HG02938 (cell line): ENCODE results near the gene TESMIN.

Source experiments
- ATAC-seq: cut with Tn5 transposase; IDR thresholded peaks from one replicate; pipeline ENCODE4 v1.9.1; 2021; ENCODE audit warnings: mild to moderate bottlenecking, moderate library complexity; ENCODE audit not compliant: unreplicated experiment

Gene TESMIN

DNA sequence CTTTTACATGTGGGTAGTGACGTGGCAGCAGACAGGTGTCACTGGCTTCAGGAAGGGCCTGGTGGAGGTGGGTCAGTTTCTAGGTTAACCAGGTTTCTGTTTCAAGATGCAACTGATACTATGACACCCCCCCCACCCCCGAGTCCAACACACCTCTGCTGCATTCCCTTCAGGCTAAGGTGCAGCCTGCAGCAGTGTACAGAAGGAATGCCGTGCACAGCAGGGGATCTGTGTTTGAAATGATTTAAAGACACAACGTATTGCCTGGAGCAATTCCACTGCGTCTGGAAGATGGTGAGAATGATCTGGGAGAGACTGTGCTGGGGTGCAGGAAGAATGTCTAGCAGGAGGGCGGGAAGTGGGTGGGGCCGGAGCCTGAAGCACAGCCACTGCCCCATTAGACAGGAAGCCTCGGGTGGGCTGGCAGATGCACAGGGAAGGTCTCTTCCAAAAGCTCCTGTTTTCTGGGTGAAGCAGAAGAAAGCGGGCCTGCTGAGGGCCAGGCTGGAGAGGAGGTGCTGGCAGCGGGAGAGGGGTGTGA, 11.9 kb upstream of the TESMIN start:
- ATAC-seq, result no peak

DNA sequence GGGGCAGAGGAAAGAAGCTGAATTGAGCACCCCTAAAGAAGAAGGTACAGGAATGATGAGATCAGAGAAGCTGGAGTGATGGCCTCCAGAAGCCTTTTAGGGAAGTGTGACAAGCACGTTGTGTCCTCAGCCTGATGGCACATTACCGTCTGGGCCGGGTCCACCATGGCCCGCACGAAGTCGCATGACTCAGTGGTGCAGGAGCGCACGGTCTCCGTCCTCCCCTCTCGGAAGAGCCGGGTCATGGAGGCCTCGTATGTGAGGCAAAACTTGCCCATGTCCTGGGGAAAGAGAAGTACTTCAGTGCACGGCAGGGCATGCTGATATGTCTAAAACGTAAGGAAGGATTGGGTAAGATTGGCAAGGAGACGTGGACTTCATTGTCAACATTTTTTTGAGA, 11.2 kb upstream of the TESMIN start:
- ATAC-seq, result no peak

DNA sequence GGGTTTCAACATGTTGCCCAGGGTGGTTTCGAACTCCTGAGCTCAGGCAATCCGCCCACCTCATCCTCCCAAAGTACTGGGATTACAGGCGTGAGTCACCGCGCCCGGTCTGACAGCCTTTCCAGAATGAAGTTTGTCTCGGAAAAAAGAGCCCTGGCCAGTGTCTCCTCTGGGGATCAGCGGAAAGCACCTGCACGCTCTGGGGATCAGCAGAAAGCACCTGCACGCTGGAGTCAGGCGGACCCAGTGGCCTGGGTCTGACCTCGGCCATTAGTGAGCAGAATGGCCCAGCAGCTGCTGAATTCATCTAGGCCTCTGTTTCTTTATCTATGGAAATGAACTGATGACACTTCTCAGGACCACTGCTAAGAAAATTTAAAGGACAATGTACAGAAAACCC, 10.5 kb upstream of the TESMIN start:
- ATAC-seq, result no peak

DNA sequence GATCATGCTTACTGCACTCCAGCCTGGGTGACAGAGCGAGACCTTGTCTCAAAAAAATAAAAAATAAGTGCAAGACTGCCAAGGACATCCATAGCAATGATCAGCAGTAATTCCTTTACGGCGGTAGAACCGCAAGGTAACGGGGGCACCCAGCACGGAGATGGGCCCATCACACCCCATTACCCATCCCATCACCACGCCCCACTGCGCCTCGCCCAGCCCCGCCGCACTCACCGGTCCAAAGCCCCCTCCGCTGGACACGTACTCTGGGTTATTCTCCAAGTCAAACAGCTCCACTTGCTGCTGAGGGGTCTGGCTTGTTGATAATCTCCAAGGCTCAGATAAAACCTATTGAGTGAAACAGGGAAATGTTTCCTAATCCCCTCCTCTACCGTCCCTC, 8.7 kb upstream of the TESMIN start:
- no peak for ATAC-seq

DNA sequence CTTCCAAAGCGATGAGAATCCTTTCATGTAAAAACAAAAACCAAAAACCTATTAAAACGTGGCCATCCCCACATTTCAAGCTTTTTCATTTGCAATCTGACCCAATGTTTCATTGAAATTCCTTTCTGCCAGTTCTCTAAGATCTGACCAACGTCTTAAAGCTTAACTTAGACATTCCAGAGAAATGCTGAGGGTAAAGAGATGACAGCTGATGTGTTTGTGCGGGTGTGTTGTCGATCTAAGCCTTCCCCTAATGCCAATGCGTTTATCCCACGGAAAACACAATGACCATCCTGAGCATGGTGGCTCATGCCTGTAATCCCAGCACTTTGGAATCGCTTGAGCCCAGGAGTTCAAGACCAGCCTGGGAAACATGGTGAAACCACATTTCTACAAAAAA, 6.4 kb upstream of the TESMIN start:
- no peak for ATAC-seq

DNA sequence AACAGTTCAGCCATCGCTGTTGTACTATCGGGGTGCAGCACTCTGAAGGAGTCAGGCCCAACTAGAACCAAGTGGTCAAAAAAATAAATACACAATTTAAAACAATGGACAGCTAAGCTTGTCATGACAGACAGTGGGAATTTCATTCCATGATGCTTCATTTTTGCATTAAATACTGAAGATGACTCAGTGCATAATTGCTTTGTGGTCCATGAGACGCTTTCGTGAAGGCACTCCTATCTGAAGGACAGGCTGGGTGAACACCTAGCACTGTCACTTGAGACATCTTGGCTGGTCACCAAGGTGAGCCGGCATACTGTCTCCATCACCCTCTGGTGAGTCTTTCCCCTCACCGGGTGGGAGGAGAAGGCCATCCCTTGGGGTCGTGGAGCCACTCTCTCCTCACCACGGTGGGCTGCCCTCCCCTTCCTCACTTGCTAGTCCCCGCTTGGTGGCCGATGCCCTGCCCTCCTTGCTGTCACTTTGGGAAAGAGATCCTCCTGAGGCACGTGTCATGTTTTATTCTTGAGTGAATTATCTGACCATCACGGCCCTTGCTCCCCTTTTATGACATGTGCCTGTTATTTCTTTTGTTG, 4.9 kb upstream of the TESMIN start:
- ATAC-seq, result no peak

DNA sequence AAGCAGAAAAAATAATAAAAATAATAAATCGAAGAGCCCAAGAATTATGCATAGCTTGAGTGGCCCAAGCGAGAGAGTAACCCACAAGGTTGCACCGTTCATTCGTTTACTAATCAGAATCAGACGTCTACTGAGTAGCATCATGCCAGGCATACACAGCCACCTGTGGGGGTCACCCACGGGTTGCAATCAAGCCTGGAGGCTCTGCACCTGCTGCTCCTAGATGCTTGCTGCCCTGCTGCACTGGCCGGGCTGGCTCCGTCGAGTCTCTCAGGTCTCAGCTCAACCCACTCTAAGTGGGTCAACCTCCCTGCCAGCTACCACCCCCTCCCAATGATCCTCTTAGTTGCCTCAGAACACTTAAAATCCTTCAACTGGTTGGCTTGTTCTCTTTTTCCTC, 2.0 kb upstream of the TESMIN start:
- ATAC-seq, result no peak

DNA sequence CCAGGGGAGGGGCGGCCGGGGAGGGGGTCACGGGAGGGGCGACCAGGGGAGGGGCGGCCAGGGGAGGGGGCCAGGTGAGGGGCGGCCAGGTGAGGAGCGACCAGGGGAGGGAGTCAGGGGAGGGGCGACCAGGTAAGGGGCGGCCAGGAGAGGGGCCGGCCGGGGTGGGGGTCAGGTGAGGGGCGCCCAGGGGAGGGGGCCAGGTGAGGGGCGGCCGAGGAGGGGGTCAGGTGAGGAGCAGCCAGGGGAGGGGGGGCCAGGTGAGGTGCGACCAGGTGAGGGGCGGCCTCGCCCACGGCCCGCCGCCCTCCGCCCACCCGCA, 355 bp downstream of the TESMIN start:
- no peak for ATAC-seq

DNA sequence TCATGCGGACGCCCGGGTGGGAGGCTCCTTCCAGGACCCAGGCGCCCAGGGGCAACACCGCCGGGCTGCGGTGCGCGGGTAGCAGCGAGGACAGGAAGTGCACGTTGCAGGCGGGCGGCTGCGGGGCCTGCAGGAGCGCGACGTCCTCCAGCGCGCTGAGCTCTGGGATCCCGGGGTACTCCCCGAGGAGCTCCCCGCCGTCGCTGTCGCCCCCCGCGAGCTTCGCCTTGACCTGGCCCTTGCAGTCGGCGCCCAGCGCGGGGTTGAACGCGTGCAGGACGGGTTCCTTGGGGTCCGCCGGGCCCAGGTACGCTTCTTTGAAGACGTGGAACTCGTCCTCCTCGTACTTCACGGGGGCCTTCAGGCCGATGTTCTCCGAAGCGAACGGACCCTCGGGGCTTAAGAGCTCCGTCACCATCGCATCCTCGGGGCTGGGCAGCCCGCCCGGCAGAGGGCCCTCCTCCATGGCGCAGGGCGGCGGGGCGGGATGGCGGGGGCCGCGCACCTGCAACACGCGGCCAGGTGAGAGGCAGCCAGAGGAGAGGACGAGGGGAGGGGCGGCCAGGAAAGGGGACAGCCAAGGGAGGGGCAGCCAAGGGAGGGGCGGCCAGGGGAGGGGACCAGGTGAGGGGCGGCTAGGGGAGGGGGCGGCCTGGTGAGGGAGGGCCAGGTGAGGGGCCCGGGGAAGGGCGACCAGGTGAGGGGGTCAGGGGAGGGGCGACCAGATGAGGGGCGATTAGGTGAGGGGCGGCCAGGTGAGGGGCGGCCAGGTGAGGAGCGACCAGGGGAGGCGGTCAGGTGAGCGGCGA, 921 bp downstream of the TESMIN start:
- no peak for ATAC-seq

DNA sequence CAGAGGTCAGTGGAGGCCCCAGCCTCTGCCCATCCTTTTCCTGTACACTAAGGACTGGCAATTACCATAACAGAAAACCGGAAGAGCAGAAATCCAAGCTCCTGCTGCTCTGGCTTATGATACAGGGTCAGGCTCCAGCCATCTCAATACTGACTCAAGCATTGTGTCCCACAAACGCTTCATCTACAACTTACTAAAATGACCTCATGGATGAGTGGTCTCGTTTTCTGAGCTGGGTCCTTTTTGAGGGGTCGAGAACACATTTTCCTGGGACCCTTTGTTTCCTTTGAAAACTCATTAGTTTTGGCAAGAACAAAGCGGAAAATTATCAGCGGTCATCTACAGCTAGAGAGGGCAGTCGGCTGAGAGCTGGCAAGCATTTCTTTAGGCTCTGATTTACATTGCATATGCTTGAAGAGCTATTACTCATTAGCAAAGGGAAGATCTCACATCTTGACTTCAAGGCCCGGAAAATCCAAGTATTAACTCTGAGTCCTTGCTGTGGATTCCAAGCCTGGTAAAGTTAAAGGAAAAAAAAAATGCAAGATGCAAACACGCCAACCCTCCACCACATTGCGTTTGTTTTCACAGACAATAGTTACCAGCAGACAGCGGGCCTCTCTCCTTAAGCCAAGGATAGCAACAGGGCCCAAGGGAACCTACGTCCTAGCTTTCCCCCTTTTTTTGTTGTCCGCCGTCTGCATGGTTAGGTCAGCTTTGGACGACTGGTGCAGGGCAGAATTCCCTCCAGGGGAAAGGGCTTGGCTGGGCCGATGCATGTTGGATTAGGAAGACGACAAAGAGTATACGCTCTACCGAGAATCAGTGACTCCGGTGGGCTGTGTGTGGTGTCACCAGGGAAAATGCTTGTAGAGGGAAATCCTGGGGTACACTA, 1.8 kb downstream of the TESMIN start:
- no peak for ATAC-seq

DNA sequence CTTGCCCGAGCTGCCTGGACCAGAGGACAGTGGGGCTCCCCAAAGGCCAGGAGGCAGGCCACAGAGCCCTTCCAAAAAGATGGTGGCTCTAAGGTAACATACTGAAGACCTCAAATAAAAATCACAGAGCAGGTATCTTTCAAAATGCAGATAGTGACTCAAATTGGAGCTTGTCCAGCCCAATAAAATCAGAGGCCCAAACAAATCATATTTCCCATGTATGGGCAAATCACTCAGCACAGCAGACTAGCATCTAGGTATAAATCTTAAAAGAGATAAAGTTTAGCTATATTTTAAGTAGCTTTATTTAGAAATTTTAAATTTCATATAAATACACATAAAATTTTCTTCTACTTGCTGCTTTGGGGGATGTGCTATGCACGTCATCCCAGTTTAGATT, 3.3 kb downstream of the TESMIN start:
- ATAC-seq, result no peak

DNA sequence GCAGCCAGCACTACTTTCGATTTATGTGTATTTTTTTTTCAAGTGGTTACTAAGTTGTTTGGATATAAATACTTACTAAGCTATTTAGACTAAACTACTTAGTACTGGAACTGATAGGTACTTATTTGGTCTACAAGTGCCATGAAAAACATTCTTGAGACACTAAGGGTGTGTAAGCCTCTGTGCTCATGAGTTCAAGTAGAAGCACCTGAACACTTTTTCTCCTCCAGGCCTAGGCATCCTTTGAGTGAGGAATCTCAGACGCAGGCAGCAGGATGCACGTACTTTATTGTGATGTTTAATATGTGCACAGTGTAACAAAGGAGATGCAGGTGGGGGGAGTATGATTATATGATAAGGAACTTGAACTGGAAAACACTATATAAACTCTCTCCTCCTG, 7.8 kb downstream of the TESMIN start:
- no peak for ATAC-seq

DNA sequence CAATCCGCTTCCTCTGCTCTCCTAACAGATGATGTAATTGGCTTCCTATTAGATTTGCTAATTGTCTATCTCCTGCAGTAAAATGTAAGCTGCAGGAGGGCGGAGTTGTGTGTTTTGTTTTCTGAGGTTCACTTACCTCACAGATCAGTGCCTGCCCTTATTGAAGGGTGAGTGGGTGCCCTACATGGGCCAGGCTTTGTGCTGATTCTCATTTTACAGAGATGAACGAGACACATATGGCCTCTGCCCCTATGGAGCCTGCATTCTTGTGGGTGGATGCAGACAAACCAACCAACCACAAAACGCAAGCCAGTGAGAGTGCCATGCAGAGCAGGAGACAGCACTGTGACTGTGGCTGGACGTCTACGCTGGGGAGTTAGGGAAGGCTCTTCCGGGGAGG, 9.9 kb downstream of the TESMIN start:
- no peak for ATAC-seq

DNA sequence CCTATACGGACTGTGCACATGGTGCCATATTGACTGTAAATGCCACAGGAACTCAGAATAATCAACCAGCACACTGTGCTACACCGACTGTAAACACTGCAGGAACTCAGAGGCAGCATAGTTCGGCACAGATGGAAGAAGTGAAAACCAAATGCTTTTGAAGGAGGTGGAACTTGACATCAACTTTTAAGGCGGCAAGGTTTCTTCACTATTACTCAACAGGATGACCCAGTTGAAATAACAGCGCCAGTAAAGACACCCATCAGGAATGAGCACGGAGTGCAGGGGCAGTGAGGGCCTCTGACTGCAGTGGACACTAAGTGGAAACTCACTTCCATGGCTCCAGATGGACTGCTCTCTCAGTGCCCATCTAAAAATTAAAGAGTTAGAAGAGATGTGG, 15.7 kb downstream of the TESMIN start:
- ATAC-seq, result no peak

DNA sequence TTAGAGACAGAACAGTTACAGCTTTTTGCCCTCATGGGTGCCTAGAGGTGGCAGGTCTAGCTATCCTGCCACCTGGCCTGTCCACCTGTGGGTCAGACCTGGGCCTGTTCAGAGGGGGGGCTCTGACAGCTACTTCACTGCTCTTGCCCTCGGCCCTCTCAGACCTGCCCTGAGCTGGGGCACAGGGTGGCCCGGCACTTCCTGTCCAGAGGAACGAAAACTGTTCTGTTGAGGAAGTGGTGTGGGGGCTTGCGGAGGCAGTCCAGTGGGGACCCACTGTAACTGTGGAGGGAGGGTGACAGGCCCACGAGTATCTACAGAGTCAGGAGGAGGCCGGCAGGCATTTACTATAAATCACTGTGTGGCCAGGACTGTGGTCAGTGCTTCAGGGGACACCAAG, 16.2 kb downstream of the TESMIN start:
- ATAC-seq, result no peak

DNA sequence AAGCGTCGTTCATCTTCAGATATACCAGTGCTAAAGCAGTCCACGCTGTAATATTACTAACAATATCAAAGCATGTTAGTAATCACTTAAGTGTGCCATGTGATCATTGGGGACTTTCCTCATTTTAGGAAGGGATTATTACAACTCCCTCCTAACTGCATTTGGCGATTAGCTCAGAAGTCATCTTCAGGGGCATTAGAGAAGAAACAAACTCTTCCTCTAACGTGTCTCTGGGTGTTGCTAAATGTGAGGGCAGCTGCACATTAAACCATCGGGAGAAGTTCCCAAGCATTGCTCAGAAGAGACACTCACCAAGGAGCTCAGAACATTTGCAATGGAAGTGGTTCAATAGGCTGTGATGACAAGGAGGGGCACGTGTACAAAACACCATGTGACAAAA, 17.2 kb downstream of the TESMIN start:
- no peak for ATAC-seq

DNA sequence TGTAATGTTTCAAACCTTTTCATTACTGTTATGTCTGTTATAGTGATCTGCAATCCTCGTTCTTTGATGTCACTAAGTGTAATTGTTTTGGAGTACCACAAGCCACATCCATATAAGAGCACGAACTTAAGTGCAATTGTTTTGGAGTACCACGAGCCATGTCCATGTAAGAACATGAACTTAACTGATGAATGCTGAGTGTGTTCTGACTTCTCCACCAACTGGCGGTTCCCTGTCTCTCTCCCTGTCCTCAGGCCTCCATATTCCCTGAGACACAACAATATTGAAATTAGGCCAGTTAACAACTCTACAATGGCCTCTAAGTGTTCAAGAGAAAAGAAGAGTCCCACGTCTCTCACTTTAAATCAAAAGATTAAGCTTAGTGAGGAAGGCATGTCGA, 23.5 kb downstream of the TESMIN start:
- no peak for ATAC-seq

DNA sequence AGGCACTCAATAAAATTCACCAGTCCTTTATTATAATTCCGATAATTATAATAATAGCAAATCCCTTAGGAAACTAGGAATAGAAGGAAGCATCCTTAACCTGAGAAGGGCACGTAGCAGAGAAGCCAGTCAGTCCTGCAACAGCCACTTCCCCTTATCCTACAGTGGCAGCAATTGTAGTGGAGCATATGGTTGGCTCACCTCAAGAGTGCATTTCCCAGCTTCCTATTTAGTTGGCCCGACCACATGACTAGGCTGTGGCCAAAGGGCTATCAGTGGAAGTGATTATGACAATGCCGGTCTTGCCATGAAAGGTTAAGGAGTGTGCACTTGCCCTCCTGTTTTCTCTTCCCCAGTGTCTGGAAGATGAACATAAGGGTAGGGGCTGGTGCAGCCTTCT, 27.0 kb downstream of the TESMIN start:
- no peak for ATAC-seq

DNA sequence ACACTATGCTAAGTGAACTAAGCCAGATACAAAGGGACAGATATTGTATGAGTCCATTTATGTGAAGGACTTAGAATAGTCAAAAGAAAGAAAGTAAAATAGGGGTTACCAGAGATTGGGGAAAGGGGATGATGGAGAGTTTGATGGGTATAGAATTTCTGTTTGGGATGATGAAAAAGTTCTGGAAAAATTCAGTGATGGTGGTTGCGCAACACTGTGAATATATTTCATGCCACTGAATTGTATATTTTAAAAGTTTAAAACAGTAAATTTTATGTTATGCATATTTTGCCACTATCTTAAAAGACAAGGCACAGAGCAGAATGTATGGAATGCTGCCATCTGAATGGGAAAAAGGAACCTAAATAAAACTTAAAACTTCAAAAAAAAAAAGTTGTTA, 29.2 kb downstream of the TESMIN start:
- no peak for ATAC-seq

DNA sequence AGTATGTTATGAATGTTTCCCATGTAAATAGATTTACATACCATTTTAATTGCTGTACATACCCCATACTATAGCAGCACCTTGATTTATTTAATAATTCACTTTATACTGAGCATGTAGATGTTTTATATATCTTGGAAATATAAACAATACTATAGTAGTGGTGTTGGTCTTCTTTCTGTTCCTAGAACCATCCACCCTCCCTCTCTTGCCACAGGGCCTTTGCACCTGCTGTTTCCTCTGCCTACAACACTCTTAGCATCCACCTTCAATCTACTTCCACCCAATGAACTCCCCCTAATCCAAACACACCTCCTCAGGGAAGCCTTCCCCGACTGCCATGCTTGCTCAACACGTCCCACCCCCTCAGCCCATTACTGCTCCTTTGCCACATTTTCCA, 30.2 kb downstream of the TESMIN start:
- no peak for ATAC-seq

DNA sequence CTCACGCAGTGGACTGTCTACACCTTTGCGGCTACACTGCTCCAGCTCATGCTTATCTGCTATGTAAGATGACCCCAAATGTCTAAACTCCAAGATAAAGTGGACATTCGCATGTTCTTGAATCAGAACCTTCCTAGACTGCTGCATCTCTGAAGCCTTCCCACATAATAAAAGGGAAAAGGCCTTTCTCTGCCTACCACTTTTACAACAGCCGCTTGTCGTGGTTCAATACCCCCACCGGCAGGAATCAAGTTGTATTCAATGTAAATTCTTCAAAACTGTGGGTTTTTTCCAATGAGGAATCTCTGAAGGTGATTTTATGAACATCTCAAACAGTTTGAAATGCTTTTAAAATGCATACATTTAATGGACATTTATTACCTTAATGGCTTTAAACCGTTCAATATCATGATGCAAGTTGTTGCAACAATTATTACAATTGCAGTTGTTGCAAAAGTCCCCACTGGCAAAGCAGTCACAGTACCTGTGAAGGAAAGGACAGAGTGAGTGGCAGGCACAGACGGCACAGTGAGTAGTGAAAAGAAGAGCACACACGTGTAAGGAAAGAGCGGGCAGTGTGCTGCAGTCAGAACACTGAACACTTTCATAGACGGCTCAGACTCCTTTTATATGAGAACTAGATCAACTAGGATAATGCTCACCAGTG, 35.7 kb downstream of the TESMIN start:
- ATAC-seq, result no peak
